Transverse colon (tissue), 4 donors: ENCODE measurements around the gene NCDN.

Source experiments
- EP300 ChIP-seq: sonication (generic); formaldehyde crosslinking; IDR thresholded peaks from one replicate; pipeline ENCODE4 v1.6.1; 2017; ENCODE audit warnings: antibody characterized with exemption, low read depth
- POLR2A ChIP-seq: fragments of 450-650 bp; IDR thresholded peaks from one replicate; pipeline ENCODE4 v1.6.1; 2016; ENCODE audit warnings: antibody characterized with exemption, mild to moderate bottlenecking, moderate library complexity
- POLR2AphosphoS5 ChIP-seq, 3 donors: sonication (generic); formaldehyde crosslinking; IDR thresholded peaks; one replicate each; pipeline ENCODE4 v1.6.1; 2016; ENCODE audit warnings: antibody characterized with exemption in 3 of 3
- TF ChIP-seq, protein P1 (sequence below), 5 experiments: fragments of 200-600 bp in 3 of 5; fragments of 450-650 bp in 2 of 5; sonication (generic) in 3 of 5; IDR thresholded peaks; 1 replicate in 2 of 5; 2 replicates in 3 of 5; pipeline ENCODE4 v1.5.1; 2016 to 2017; ENCODE audit warnings: antibody characterized with exemption in 5 of 5, inconsistent platforms in 3 of 5, mild to moderate bottlenecking in 2 of 5, moderate library complexity in 1 of 5

DNA sequence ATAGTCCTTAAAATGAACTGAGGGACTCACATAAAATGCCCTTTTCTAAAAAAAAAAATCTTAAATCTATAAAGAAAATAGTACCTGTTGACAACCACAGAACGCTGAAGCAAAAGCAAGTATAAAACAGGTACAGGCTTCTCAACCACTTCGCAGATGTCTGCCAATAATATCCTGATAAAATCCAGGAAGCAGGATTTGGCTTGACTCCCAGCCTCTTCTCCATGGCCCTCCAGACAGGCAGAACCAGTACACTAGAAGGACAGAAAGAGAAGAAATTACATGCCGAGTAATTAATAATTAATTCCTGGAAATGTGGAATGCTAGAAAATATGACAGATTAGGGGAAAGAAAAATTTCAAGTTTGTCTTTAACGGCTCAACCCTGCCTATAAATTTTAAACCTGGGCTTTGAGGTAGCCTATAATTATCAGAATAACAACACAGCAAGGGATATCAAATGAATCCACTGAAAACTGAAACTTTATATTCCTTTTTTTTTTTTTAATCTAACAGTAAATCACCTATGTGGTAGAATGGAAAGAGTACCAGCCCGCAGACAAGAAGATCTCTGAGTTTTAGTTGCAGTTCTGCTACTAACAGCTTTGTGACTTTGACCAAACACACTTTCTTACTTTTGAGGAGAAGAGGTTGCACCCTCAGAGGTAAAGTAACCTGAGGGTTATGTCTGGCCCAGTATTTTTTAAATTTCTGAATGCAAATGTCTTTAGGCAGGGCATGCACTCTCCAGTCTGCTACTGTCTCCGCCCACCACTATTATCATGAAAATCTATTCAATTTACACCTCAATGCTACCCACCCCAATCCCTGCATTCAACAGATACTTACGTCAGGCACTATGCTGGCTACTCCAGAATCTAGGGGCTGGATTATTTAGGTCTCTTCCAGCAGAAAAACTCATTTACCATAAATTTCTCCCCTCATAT, 3.1 kb upstream of the NCDN start:
- TF ChIP-seq, protein P1, sequence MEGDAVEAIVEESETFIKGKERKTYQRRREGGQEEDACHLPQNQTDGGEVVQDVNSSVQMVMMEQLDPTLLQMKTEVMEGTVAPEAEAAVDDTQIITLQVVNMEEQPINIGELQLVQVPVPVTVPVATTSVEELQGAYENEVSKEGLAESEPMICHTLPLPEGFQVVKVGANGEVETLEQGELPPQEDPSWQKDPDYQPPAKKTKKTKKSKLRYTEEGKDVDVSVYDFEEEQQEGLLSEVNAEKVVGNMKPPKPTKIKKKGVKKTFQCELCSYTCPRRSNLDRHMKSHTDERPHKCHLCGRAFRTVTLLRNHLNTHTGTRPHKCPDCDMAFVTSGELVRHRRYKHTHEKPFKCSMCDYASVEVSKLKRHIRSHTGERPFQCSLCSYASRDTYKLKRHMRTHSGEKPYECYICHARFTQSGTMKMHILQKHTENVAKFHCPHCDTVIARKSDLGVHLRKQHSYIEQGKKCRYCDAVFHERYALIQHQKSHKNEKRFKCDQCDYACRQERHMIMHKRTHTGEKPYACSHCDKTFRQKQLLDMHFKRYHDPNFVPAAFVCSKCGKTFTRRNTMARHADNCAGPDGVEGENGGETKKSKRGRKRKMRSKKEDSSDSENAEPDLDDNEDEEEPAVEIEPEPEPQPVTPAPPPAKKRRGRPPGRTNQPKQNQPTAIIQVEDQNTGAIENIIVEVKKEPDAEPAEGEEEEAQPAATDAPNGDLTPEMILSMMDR (IDR thresholded peaks at IDR 0.05): no peak
- TF ChIP-seq POLR2A (no peak), POLR2AphosphoS5 (IDR thresholded peaks at IDR 0.05) (no peak), EP300 (no peak)
